ENCODE results near the gene ARCN1. TPM values are rescaled to one million over a fixed set of nuclear protein-coding genes. Genes with fewer than 3 reads are reported as not detected.
A peak's percentile ranks its signal among the peaks of the same experiment; 100 is the strongest.

ARCN1 gene
- total and polyA plus RNA-seq, 9 of the 15 experiments (the other 6 are each of a cell fraction or from before 2014, with no cell fraction given), result 30.0 to 224 (median 76.4) TPM

DNA sequence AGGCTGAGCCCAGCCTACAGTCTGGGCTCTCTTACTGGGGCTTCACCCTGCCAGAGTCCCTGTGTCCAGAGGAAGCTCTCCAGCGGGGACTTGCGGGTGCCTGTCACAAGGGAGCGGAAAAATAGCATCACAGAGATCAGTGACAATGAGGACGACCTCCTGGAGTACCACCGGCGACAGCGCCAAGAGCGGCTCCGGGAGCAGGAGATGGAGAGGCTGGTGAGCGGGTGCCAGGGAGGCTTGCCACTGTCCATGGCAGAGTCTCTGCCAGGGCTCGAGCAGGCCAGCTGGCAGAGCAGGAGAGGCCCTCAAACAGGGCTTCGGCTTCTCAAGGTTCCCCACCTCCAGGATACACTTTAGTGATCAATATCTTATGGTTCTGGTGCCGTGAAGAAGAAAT lies 56.2 kb downstream of the ARCN1 start (continued):
- TF ChIP-seq SMAD1 (IDR thresholded peaks at IDR 0.05; ENCODE audit: low read depth, low read length, partially characterized antibody) (no peak), ZNF77 (CRISPR knock-in tag; IDR thresholded peaks at IDR 0.05) (no peak)

DNA sequence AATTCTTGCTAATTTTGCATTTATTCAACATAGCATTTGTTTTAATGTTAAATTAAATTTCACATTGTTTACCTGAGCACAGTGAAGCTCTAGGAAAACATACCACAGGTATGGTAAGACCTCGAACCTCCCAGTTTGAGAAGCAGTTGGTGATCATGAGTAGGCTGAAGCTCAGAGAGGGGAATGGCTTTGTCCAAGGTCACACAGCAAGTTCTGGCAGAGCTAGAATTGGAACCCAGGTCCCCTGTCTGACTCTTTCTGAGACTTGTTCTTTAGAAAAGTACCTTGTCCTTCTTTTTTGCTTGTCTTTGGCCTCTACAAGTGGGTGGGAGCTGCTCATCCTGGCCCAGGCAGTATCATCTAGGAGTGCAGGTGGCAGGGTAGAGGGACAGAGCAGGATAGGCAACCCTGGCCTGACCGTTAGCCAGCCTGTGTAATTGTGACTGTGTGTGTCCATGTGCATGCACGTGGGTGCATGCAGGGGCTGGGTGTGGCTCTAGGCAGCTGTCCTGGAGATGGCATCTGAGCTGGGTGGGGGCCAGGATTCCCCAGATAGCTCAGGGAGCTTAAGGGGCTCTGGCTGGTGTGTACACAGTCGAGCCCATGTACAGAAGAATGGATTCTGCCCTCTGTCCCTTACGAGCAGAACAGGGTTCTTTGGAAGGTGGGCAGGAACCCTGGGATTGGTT lies 56.8 kb downstream of the ARCN1 start:
- WGBS (ENCODE audit: insufficient coverage, low coverage, missing lambda C conversion rate), result 47% methylated on average over 5 of the region's 5 CpGs
- H3K27me3 ChIP-seq (ENCODE audit: control insufficient read depth in 2 of 2, insufficient read depth in 2 of 2, low read length in 2 of 2), result no peaks in the 10 kb centered on the region
- TF ChIP-seq HNRNPK (IDR thresholded peaks at IDR 0.05; ENCODE audit: low read depth, low read length, poor library complexity, severe bottlenecking) (no peak), BCOR (IDR thresholded peaks at IDR 0.05) (peak; percentile 77), NR2C1 (IDR thresholded peaks at IDR 0.05) (no peak), NR2C1 (tag; IDR thresholded peaks at IDR 0.05) (no peak), ZNF695 (CRISPR knock-in tag; IDR thresholded peaks at IDR 0.05) (no peak), CHCHD3 (CRISPR knock-in tag; IDR thresholded peaks at IDR 0.05) (no peak), PPARD (CRISPR knock-in tag; IDR thresholded peaks at IDR 0.05) (no peak), MAZ (CRISPR knock-in tag; conservative IDR thresholded peaks at IDR 0.05 in 1 of 2, IDR thresholded peaks at IDR 0.05 in 1 of 2) (0 out of 4 replicates have a peak, but pooled peaks of 1 of the 2 experiments have one; percentile 16), ZNF507 (tag; conservative IDR thresholded peaks at IDR 0.05) (no peak), ARID1B (IDR thresholded peaks at IDR 0.05) (no peak), CBX1 (IDR thresholded peaks at IDR 0.05; ENCODE audit: low read depth) (no peak), ZFP36 (IDR thresholded peaks at IDR 0.05; ENCODE audit: low read depth, low read length, partially characterized antibody) (peak; percentile 86), ZKSCAN3 (CRISPR knock-in tag; IDR thresholded peaks at IDR 0.05) (no peak), RBM25 (IDR thresholded peaks at IDR 0.05; ENCODE audit: low read depth, low read length, severe bottlenecking) (peak; percentile 86), PHF8 (IDR thresholded peaks at IDR 0.05; ENCODE audit: borderline replicate concordance, low read length) (no peak), ZNF584 (CRISPR knock-in tag; IDR thresholded peaks at IDR 0.05; ENCODE audit: low read depth) (no peak), POLR2G (IDR thresholded peaks at IDR 0.05; ENCODE audit: low read depth, low read length) (0 out of 2 replicates have a peak, but pooled peaks have one; percentile 22)
- TF ChIP-seq, protein P1, sequence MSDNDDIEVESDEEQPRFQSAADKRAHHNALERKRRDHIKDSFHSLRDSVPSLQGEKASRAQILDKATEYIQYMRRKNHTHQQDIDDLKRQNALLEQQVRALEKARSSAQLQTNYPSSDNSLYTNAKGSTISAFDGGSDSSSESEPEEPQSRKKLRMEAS (CRISPR knock-in tag; IDR thresholded peaks at IDR 0.05), result peak; percentile 44; the same call in 1 of the 2 replicates
- TF ChIP-seq, protein P2, sequence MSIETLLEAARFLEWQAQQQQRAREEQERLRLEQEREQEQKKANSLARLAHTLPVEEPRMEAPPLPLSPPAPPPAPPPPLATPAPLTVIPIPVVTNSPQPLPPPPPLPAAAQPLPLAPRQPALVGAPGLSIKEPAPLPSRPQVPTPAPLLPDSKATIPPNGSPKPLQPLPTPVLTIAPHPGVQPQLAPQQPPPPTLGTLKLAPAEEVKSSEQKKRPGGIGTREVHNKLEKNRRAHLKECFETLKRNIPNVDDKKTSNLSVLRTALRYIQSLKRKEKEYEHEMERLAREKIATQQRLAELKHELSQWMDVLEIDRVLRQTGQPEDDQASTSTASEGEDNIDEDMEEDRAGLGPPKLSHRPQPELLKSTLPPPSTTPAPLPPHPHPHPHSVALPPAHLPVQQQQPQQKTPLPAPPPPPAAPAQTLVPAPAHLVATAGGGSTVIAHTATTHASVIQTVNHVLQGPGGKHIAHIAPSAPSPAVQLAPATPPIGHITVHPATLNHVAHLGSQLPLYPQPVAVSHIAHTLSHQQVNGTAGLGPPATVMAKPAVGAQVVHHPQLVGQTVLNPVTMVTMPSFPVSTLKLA (conservative IDR thresholded peaks at IDR 0.05), result peak in 1 of 2 experiments; percentile 26; a peak in 1 of 4 replicates

More for the DNA sequence above, 56.8 kb downstream of the ARCN1 start:
- H4K20me1 ChIP-seq (replicated peaks; ENCODE audit: control insufficient read depth, insufficient read depth, low read length), result peaks cover 5% of the 10 kb centered on the region; the same call in 1 of the 2 replicates
- H3K4me2 ChIP-seq (ENCODE audit: insufficient read depth, low read length), result no peak overlapping the region
- peak overlapping the region in 1 of 2 experiments; percentile 76; a peak in 2 of 4 replicates for H3K9ac ChIP-seq (ENCODE audit: insufficient read depth in 1 of 2, low read depth in 2 of 2, low read length in 2 of 2)
- H3K9me1 ChIP-seq (ENCODE audit: control insufficient read depth, insufficient read depth, low read length), result peaks cover 1% of the 10 kb centered on the region
- peak; percentile 10; the same call in 2 of the 3 replicates for ATAC-seq
- BruUV-seq (replicated peaks), result no TSS peak
- POLR2A ChIA-PET, result interaction anchor here (0.6 to 1.1 kb wide), 3 partner anchors 16 to 477 kb away, joined by 3 to 5 read pairs (median 3); no protein-coding TSS in a partner anchor
- intact Hi-C loops (cut with micrococcal nuclease) (no loop called here), in situ Hi-C loops (cut with MboI) (no loop called here)
- no peak overlapping the region for H3K4me3 ChIP-seq
- CTCF ChIA-PET (ENCODE audit: low intra/inter-chr PET ratio), result no interaction called here
- no peak overlapping the region for H3K27ac ChIP-seq (ENCODE audit: extremely low read depth, low read depth, low read length)
- no peaks in the 10 kb centered on the region for H3K9me3 ChIP-seq (replicated peaks; ENCODE audit: control insufficient read depth, insufficient read depth, low read depth, low read length)
- no peak for FAIRE-seq
- DNase-seq (ENCODE audit: extremely low read depth in 1 of 4, low spot score in 3 of 4), result peak in 1 of 4 experiments; percentile 29
- H2AFZ ChIP-seq (ENCODE audit: low read depth, low read length), result no peak overlapping the region
- H3K79me2 ChIP-seq (ENCODE audit: control insufficient read depth, insufficient read depth, low read length), result no peaks in the 10 kb centered on the region
- peaks cover 39% of the 10 kb centered on the region; the same call in 2 of the 3 replicates for H3K36me3 ChIP-seq (ENCODE audit: control insufficient read depth, insufficient read depth, low read length)
- peaks cover 9 to 29% of the 10 kb centered on the region in 2 experiments; a peak in 4 of 5 replicates for H3K4me1 ChIP-seq (replicated peaks in 1 of 2; ENCODE audit: control insufficient read depth in 2 of 2, insufficient read depth in 2 of 2, low read length in 2 of 2)

Data from K562 (cell line).